HepG2 (cell line): ENCODE measurements around the gene DNAJB5. TPM values are rescaled to one million over a fixed set of nuclear protein-coding genes. Genes with fewer than 3 reads are reported as not detected.

Source experiments
- FOSL1 ChIP-seq: sonication (generic); formaldehyde crosslinking; IDR thresholded peaks from 2 replicates; pipeline ENCODE4 v1.9.0; 2021; ENCODE audit warnings: missing genetic modification reagents, borderline replicate concordance
- KDM2A ChIP-seq: sonication (generic); formaldehyde crosslinking; IDR thresholded peaks from 2 replicates; pipeline ENCODE4 v1.4.0; 2020; ENCODE audit warnings: low read depth, missing genetic modification reagents, borderline replicate concordance
- MED13 ChIP-seq: sonication (generic); formaldehyde crosslinking; IDR thresholded peaks from 2 replicates; pipeline ENCODE4 v1.5.0; 2020; ENCODE audit warnings: missing genetic modification reagents
- PAWR ChIP-seq: sonication (generic); formaldehyde crosslinking; IDR thresholded peaks from 2 replicates; pipeline ENCODE4 v1.4.0; 2020; ENCODE audit warnings: missing genetic modification reagents, mild to moderate bottlenecking, borderline replicate concordance
- REXO4 ChIP-seq: sonication (generic); formaldehyde crosslinking; IDR thresholded peaks from 2 replicates; pipeline ENCODE4 v1.8.0; 2022; ENCODE audit warnings: missing genetic modification reagents, mild to moderate bottlenecking, borderline replicate concordance
- SP5 ChIP-seq: IDR thresholded peaks from 2 replicates; pipeline ENCODE4 v1.6.1; 2016; ENCODE audit warnings: low read depth, borderline replicate concordance
- THRA ChIP-seq: sonication (generic); formaldehyde crosslinking; IDR thresholded peaks from 2 replicates; pipeline ENCODE4 v1.4.0; 2020; ENCODE audit warnings: missing genetic modification reagents, borderline replicate concordance
- TOE1 ChIP-seq: sonication (generic); formaldehyde crosslinking; IDR thresholded peaks from 2 replicates; pipeline ENCODE4 v1.4.0; 2020; ENCODE audit warnings: mild to moderate bottlenecking, missing genetic modification reagents
- ZNF296 ChIP-seq: sonication (generic); formaldehyde crosslinking; conservative IDR thresholded peaks from 2 replicates; pipeline ENCODE4 v1.5.0; 2020; ENCODE audit warnings: mild to moderate bottlenecking, missing genetic modification reagents
- ZNF407 ChIP-seq: sonication (generic); formaldehyde crosslinking; IDR thresholded peaks from one replicate; pipeline ENCODE4 v1.5.1; 2020; ENCODE audit warnings: mild to moderate bottlenecking, missing genetic modification reagents; ENCODE audit errors: not compliant biosample characterization
- ZNF644 ChIP-seq: IDR thresholded peaks from 2 replicates; pipeline ENCODE4 v1.6.1; 2016; ENCODE audit warnings: low read depth
- ZNF749 ChIP-seq: sonication (generic); formaldehyde crosslinking; IDR thresholded peaks from 2 replicates; pipeline ENCODE4 v1.8.0; 2022; ENCODE audit warnings: mild to moderate bottlenecking, missing genetic modification reagents, moderate library complexity, borderline replicate concordance
- ZNF773 ChIP-seq: sonication (generic); formaldehyde crosslinking; IDR thresholded peaks from 2 replicates; pipeline ENCODE4 v1.4.0; 2020; ENCODE audit warnings: missing genetic modification reagents, borderline replicate concordance
- ZNF777 ChIP-seq: sonication (generic); formaldehyde crosslinking; IDR thresholded peaks from 2 replicates; pipeline ENCODE4 v1.4.0; 2020; ENCODE audit warnings: missing genetic modification reagents
- ZNF784 ChIP-seq: sonication (generic); formaldehyde crosslinking; IDR thresholded peaks from 2 replicates; pipeline ENCODE4 v1.5.1; 2020; ENCODE audit warnings: missing genetic modification reagents, mild to moderate bottlenecking, borderline replicate concordance
- ZNF788 ChIP-seq: sonication (generic); formaldehyde crosslinking; IDR thresholded peaks from 2 replicates; pipeline ENCODE4 v1.5.0; 2020; ENCODE audit warnings: mild to moderate bottlenecking, missing genetic modification reagents, borderline replicate concordance
- polyA plus RNA-seq, 8 experiments: library from polyadenylated mRNA; depleted of rRNA in 3 of 8; stranded (reverse) in 7 of 8; unstranded in 1 of 8; fragments of >200 nt; fragmentation: Illumina TruSeq in 4 of 8; extraction: Trizol in 4 of 8; gene quantifications; 2 replicates each; pipeline versions ENCODE4 v1.2.1 to v1.2.3, GENCODE V29; 2011 to 2016; ENCODE audit warnings: low read depth in 4 of 8, missing spikeins in 1 of 8, mixed read lengths in 1 of 8; ENCODE audit not compliant: insufficient read depth in 1 of 8
- total RNA-seq, 5 experiments: library from RNA; depleted of rRNA; stranded (reverse); fragments of >200 nt; fragmentation: Illumina TruSeq; extraction: Trizol; gene quantifications; 2 replicates each; pipeline ENCODE4 v1.2.3, GENCODE V29; 2016; ENCODE audit warnings: low read depth in 1 of 5

DNAJB5 gene
- total and polyA plus RNA-seq, 2 of the 13 experiments (the other 11 are each of a cell fraction or from before 2014, with no cell fraction given): 0.40 to 0.69 TPM

- TF ChIP-seq ZNF407 (CRISPR knock-in tag): no peak
- TF ChIP-seq ZNF644 (CRISPR knock-in tag): no peak
- no peak for TF ChIP-seq TOE1 (CRISPR knock-in tag)
- TF ChIP-seq SP5 (CRISPR knock-in tag): peak; percentile 87
- TF ChIP-seq ZNF788: no peak
- no peak for TF ChIP-seq MED13
- TF ChIP-seq KDM2A (CRISPR knock-in tag): peak; percentile 55; the same call in 1 of the 2 replicates
- 0 out of 2 replicates have a peak, but pooled peaks have one; percentile 29 for TF ChIP-seq THRA (CRISPR knock-in tag)
- TF ChIP-seq REXO4 (CRISPR knock-in tag): no peak
- TF ChIP-seq ZNF749 (CRISPR knock-in tag): no peak
- no peak for TF ChIP-seq ZNF296 (CRISPR knock-in tag)
- TF ChIP-seq ZNF784: no peak
- no peak for TF ChIP-seq FOSL1 (CRISPR knock-in tag)
- TF ChIP-seq ZNF777: no peak
- no peak for TF ChIP-seq ZNF773 (CRISPR knock-in tag)
- no peak for TF ChIP-seq PAWR (CRISPR knock-in tag)
Observed at GRCh38 chr9:34989003-34989945, at the start of gene DNAJB5 (continued).
